ENCODE data around the gene VEGFA.
A peak's percentile ranks its signal among the peaks of the same experiment; 100 is the strongest.
"Not testable (repeated sequence)": the region's sequence is repeated elsewhere in the genome, so short reads cannot be mapped to it uniquely, and the experiment has no call there.

VEGFA gene

GRCh38 chr6:43808412-43808811, 38.4 kb downstream of the VEGFA start:
- Histone ChIP-seq H3K9ac (no peak overlapping the region), H3K4me3 (no peak overlapping the region), H4K20me1 (no peaks in the 10 kb centered on the region), H3K4me2 (peak overlapping the region in 5 of 11 experiments; percentile 46 to 74 (median 68); a peak in 7 of 22 replicates), H3K36me3 (no peaks in the 10 kb centered on the region), H3K4me1 (peaks cover 22 to 52% (median 33%) of the 10 kb centered on the region in 10 experiments), H3K9me3 (replicated peaks in 1 of 11) (no peaks in the 10 kb centered on the region), H3K27ac (peak overlapping the region in 1 of 11 experiments; percentile 66; a peak in 1 of 22 replicates), H3K27me3 (no peaks in the 10 kb centered on the region)
- TF ChIP-seq Cebpa-rat (IDR thresholded peaks at IDR 0.05): no peak

DNA sequence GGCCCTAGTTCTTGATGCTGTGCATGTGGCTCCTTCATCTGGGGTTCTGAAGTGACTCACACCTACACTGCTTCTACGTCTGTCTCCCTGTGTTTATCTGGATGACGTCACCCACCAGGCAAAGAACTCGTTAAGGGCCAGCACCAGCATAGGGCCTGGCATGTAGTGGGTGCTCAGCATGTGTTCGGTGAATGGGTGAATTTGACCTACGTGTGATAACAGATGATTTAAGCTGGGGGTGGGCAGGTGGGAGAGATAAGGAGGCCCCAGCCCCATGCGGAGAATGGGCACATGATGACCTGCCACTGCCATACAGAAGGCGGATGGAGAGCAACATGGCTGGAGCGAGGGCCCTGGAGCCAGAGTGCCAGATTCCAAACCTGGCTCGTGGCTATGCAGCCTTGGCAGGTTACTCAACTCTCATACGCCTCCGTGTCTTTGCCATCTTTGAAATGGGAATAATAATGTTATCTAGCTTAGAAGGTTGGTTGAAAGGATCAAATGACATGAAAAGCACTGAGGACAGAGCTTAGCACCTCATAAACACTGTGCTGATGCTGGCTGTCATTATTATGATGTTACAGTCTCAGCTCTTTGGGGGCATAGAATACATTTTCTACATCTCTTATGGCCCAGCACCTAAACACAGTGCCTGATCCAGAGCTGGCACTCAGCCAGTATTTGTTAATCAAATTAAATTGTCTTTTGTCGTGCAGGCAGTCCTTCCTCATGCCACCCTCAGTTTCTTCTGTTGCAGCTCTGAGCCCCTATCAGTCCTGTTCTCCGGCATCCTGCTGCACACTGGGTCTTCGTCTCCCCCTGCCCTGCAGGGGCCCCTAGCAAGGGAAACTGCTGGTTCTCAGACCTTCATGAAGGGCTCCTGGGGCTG, 39.6 kb downstream of the VEGFA start:
- no peaks in the 10 kb centered on the region for H4K20me1 ChIP-seq
- H3K9me3 ChIP-seq (replicated peaks in 1 of 11): no peaks in the 10 kb centered on the region
- no peak overlapping the region for H3K4me2 ChIP-seq
- H3K27me3 ChIP-seq: no peaks in the 10 kb centered on the region
- no peak overlapping the region for H3K27ac ChIP-seq
- no peak overlapping the region for H3K9ac ChIP-seq
- TF ChIP-seq Cebpa-rat (IDR thresholded peaks at IDR 0.05): no peak
- H3K4me3 ChIP-seq: no peak overlapping the region
- H3K36me3 ChIP-seq: no peaks in the 10 kb centered on the region
- H3K4me1 ChIP-seq: peaks cover 16 to 51% (median 34%) of the 10 kb centered on the region in 10 experiments

GRCh38 chr6:43810965-43811732, 41.1 kb downstream of the VEGFA start:
- H3K4me2 ChIP-seq: no peak overlapping the region
- no peaks in the 10 kb centered on the region for H4K20me1 ChIP-seq
- no peaks in the 10 kb centered on the region for H3K27me3 ChIP-seq
- H3K36me3 ChIP-seq: no peaks in the 10 kb centered on the region
- H3K9ac ChIP-seq: no peak overlapping the region
- H3K9me3 ChIP-seq (replicated peaks in 1 of 11): no peaks in the 10 kb centered on the region
- H3K27ac ChIP-seq: no peak overlapping the region
- peaks cover 16 to 49% (median 34%) of the 10 kb centered on the region in 10 experiments for H3K4me1 ChIP-seq
- no peak overlapping the region for H3K4me3 ChIP-seq
- TF ChIP-seq Cebpa-rat (IDR thresholded peaks at IDR 0.05): no peak

- no peaks in the 10 kb centered on the region for H3K9me3 ChIP-seq (replicated peaks in 1 of 11)
- no peaks in the 10 kb centered on the region for H3K27me3 ChIP-seq
- no peak overlapping the region for H3K4me3 ChIP-seq
- no peaks in the 10 kb centered on the region for H4K20me1 ChIP-seq
- H3K9ac ChIP-seq: no peak overlapping the region
- no peak for TF ChIP-seq Cebpa-rat (IDR thresholded peaks at IDR 0.05)
- peaks cover 16 to 49% (median 31%) of the 10 kb centered on the region in 10 experiments for H3K4me1 ChIP-seq
- no peaks in the 10 kb centered on the region for H3K36me3 ChIP-seq
- no peak overlapping the region for H3K4me2 ChIP-seq
- no peak overlapping the region for H3K27ac ChIP-seq
Observed at GRCh38 chr6:43811733-43812099, 41.7 kb downstream of the VEGFA start.

DNA sequence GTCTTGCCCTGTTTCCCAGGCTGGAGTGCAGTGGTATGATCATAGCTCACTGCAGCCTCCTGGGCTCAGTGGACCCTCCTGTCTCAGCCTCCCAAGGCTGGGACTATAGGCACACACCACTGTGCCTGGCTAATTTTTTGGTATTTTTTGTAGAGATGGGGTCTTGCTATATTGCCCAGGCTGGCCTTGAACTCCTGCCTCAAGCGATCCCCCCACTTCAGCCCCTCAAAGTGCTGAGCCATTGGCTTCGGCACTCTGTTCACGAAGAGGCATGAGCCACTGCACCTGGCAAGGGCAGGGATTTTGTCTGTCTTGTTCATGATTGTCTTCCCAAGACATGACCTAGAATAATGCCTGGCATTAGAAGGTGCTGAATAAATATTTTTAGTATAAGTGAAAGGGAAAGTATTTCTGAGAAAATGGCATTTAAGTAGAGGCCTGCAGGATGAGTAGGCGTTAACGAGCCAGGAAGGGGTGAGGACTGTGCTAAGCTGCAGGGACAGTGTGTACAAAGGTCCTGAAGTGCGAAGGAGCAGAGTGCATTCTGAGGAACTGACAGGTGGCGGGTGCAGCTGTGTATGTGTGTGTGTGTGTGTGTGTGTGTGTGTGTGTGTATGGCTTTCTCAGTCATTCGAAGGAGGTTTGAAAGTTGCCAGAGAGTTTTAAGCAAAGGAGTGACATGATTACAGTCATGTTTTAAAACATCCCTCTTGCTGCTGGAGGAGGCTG, 43.0 kb downstream of the VEGFA start:
- Histone ChIP-seq H3K36me3 (no peaks in the 10 kb centered on the region), H3K27me3 (no peaks in the 10 kb centered on the region), H3K9ac (0 out of 22 replicates have a peak overlapping the region, but pooled peaks of 1 of the 11 experiments have one; percentile 10), H3K4me2 (peak overlapping the region in 10 of 11 experiments; percentile 2 to 48 (median 31); a peak in 16 of 22 replicates), H3K9me3 (replicated peaks in 1 of 11) (no peaks in the 10 kb centered on the region), H3K4me1 (peaks cover 10 to 49% (median 21%) of the 10 kb centered on the region in 10 experiments; a peak in 18 of 20 replicates), H3K4me3 (no peak overlapping the region), H4K20me1 (no peaks in the 10 kb centered on the region), H3K27ac (no peak overlapping the region)
- no peak for TF ChIP-seq Cebpa-rat (IDR thresholded peaks at IDR 0.05)

- H3K9ac ChIP-seq: no peak overlapping the region
- H3K9me3 ChIP-seq (replicated peaks in 1 of 11): no peaks in the 10 kb centered on the region
- TF ChIP-seq Cebpa-rat (IDR thresholded peaks at IDR 0.05): no peak
- no peaks in the 10 kb centered on the region for H3K27me3 ChIP-seq
- H3K4me2 ChIP-seq: peak overlapping the region in 5 of 11 experiments; percentile 13 to 48 (median 30); a peak in 3 of 22 replicates
- no peaks in the 10 kb centered on the region for H3K36me3 ChIP-seq
- H3K27ac ChIP-seq: no peak overlapping the region
- peaks cover 10 to 49% (median 17%) of the 10 kb centered on the region in 10 experiments; a peak in 17 of 20 replicates for H3K4me1 ChIP-seq
- no peak overlapping the region for H3K4me3 ChIP-seq
- no peaks in the 10 kb centered on the region for H4K20me1 ChIP-seq
Observed at GRCh38 chr6:43814111-43814510, 44.1 kb downstream of the VEGFA start.

GRCh38 chr6:43814865-43815264, 44.9 kb downstream of the VEGFA start:
- Histone ChIP-seq H4K20me1 (no peaks in the 10 kb centered on the region), H3K4me1 (peaks cover 10 to 53% (median 17%) of the 10 kb centered on the region in 10 experiments; a peak in 17 of 20 replicates), H3K36me3 (no peaks in the 10 kb centered on the region), H3K4me2 (no peak overlapping the region), H3K27ac (no peak overlapping the region), H3K4me3 (no peak overlapping the region), H3K9ac (no peak overlapping the region), H3K27me3 (no peaks in the 10 kb centered on the region), H3K9me3 (replicated peaks in 1 of 11) (no peaks in the 10 kb centered on the region)
- TF ChIP-seq Cebpa-rat (IDR thresholded peaks at IDR 0.05): no peak

- Histone ChIP-seq H3K36me3 (no peaks in the 10 kb centered on the region), H3K27me3 (no peaks in the 10 kb centered on the region), H3K27ac (peak overlapping the region in 4 of 11 experiments; percentile 1 to 44 (median 13); a peak in 5 of 22 replicates), H3K9me3 (replicated peaks in 1 of 11) (no peaks in the 10 kb centered on the region), H3K4me1 (peaks cover 10 to 53% (median 17%) of the 10 kb centered on the region in 10 experiments; a peak in 17 of 20 replicates), H3K4me3 (no peak overlapping the region), H4K20me1 (no peaks in the 10 kb centered on the region), H3K4me2 (peak overlapping the region in 4 of 11 experiments; percentile 12 to 34 (median 17); a peak in 5 of 22 replicates), H3K9ac (peak overlapping the region in 1 of 11 experiments; percentile 10; a peak in 1 of 22 replicates)
- no peak for TF ChIP-seq Cebpa-rat (IDR thresholded peaks at IDR 0.05)
Observed at GRCh38 chr6:43817192-43817591, 47.2 kb downstream of the VEGFA start.

DNA sequence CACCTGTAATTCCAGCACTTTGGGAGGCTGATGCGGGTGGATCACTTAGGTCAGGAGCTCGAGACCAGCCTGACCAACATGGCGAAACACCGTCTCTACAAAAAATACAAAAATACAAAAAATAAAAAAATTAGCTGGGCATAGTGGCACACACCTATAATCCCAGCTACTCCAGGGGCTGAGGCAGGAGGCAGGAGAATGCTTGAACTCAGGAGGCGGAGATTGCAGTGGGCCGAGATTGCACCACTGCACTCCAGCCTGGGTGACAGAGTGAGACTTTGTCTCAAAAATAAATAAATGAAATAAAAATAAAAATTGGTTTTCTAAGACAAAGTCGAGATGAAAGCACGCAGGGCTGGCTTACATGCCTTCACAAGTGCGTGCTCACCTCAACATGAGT, 49.0 kb downstream of the VEGFA start:
- H3K9ac ChIP-seq; H4K20me1 ChIP-seq; H3K27me3 ChIP-seq; H3K9me3 ChIP-seq (replicated peaks in 1 of 11); H3K27ac ChIP-seq; H3K36me3 ChIP-seq; H3K4me3 ChIP-seq: not testable (repeated sequence)
- Histone ChIP-seq H3K4me2 (peak overlapping the region in 3 of 11 experiments; percentile 8 to 30 (median 8); a peak in 4 of 22 replicates), H3K4me1 (peaks cover under 1 to 40% (median 7%) of the 10 kb centered on the region in 10 experiments; a peak in 12 of 20 replicates)

All from BLaER1 treated with 17β-estradiol and CSF1 and Interleukin-3, amounts not matched to agents 10 nM and 100 nM (cell line).